ENCODE results near the gene USP38. TPM values are rescaled to one million over a fixed set of nuclear protein-coding genes. Genes with fewer than 3 reads are reported as not detected.

Gene USP38
- total RNA-seq, 2 experiments from 2014 or later, result 23.7 to 24.2 TPM

DNA sequence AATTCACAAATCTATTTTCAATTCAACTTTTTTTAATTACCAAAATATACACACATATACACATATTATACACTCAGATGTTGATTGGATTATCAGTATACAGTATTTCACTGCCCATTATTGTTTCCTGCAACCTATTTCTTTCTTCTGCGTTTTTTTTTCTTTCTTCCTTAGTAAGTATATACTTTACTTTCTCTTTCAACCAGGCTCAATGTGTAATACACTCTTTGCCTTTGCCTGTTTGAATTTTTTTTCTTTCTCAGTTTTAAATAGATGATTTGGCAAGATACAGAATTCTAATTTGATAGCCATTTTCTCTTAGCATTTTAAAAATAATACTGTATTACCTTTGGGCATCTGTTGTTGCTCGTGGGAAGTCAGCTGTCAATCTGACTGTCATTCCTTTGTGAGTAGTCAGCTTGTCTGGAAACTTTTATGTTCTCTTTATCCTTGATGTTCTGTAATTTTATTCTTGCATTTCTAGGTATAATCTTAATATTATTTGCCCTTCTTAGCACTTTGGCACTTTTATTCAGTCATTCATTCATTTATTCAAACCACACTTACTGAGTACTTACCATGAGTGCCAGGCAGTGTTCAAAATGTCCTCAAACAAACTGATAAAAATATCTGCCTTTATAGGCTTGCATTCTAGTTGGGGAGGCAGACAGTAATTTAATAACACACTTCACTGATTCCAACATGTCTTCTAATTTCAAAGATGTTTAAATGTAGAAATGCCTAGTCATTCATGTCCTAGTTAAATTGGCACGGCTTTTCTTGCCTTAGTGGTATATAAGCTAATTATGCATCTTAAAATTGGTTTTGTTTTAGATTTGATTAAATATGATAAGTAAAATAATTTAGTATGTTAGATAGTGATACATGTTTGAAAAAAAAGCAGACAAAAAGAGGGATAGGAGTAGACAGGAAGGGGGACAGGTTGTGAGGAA, 3.7 kb downstream of the USP38 start:
- H3K4me1 Mint-ChIP-seq, result peaks cover 35% of the 10 kb centered on the region
- H3K27ac Mint-ChIP-seq, result peak overlapping the region; percentile 49
- H3K27me3 Mint-ChIP-seq, result no peaks in the 10 kb centered on the region
- no peaks in the 10 kb centered on the region for H3K9me3 Mint-ChIP-seq
- H3K36me3 Mint-ChIP-seq, result peaks cover 28% of the 10 kb centered on the region
- POLR2A ChIA-PET, result no interaction called here
- ATAC-seq (ENCODE audit: low read depth) (no peak), DNase-seq (no peak)
- peak overlapping the region; percentile 88 for H3K4me3 Mint-ChIP-seq

DNA sequence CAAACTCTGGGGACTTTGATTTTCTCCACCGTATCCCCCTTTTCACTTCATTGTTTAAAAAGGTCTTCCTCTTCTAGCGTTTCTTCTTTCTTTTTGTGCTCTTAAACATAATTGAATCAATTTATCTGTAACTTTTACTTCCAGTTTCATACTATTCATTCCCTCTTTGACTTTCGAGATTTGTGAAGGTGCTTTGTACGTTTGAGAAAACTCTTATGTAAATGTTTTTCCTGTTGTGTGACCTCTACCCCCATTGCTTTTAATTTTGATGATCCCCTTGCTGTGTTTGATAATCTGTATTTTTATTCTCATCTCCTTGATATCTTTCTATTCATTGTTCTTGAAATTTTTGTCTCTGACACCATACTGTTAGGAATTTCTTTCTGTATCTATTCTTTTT, 4.8 kb downstream of the USP38 start:
- Mint-ChIP-seq H3K4me1 (peaks cover 32% of the 10 kb centered on the region), H3K36me3 (peaks cover 28% of the 10 kb centered on the region), H3K27me3 (no peaks in the 10 kb centered on the region), H3K27ac (peak overlapping the region; percentile 49), H3K9me3 (no peaks in the 10 kb centered on the region), H3K4me3 (peak overlapping the region; percentile 59)
- no peak for ATAC-seq (ENCODE audit: low read depth)
- POLR2A ChIA-PET, result no interaction called here
- DNase-seq, result no peak

DNA sequence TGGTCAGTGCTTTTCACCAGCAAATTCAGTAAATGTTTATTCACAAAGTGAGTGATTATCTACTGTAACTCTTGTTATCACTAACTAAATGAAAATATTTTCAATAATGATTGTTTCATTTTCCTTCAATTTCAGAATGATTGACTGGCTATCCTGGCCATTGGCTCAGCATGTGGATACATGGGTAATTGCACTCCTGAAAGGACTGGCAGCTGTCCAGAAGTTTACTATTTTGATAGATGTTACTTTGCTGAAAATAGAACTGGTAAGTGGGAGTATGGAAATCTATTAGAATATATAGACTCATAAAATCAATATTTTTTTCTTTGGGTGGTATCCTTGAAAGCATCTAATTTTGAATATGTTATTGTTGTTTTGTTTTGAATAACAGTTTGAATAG, 10.9 kb downstream of the USP38 start:
- ATAC-seq (ENCODE audit: low read depth) (no peak), DNase-seq (no peak)
- Mint-ChIP-seq H3K27me3 (no peaks in the 10 kb centered on the region), H3K27ac (no peak overlapping the region), H3K4me3 (no peak overlapping the region), H3K9me3 (no peaks in the 10 kb centered on the region), H3K4me1 (peaks cover 13% of the 10 kb centered on the region), H3K36me3 (peaks cover 39% of the 10 kb centered on the region)
- POLR2A ChIA-PET, result no interaction called here

DNA sequence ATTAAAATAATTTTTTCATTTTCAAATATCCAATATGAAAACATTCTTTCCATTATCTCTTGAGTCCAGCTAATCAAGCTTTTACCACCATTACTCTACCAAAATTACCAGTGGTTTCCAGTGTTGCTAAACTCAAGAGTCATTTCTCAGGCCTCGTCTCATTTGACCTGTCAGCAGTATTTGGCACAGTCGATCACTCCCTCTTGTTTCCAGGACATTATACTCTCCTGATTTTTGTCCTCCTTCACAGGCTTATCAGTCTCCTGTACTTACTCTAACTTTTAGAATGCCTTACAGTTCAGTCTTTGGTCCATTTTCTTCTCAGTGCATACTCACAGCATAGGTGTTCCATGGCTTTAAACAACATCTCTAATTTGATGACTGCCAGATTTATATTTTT, 11.6 kb downstream of the USP38 start:
- no peak for ATAC-seq (ENCODE audit: low read depth)
- Mint-ChIP-seq H3K36me3 (peaks cover 36% of the 10 kb centered on the region), H3K27ac (no peak overlapping the region), H3K4me3 (no peak overlapping the region), H3K4me1 (peaks cover 8% of the 10 kb centered on the region), H3K9me3 (no peaks in the 10 kb centered on the region), H3K27me3 (no peaks in the 10 kb centered on the region)
- DNase-seq, result no peak
- POLR2A ChIA-PET, result no interaction called here

DNA sequence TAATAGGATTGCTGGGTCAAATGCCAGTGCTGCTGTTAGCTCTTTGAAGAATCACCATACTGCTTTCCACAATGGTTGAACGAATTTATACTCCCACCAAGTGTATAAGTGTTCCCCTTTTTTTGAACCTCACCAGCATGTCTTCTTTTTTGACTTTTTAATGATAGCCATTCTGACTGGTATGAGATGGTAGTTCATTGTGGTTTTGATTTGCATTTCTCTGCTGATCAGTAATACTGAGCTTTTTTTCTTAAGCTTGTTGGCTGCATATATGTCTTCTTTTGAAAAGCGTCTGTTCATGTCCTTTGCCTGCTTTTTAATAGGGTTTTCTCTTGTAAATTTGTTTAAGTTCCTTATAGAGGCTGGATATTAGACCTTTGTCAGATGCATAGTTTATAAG, 14.8 kb downstream of the USP38 start:
- Mint-ChIP-seq H3K36me3 (peaks cover 36% of the 10 kb centered on the region), H3K27ac (no peak overlapping the region), H3K9me3 (no peaks in the 10 kb centered on the region), H3K27me3 (no peaks in the 10 kb centered on the region), H3K4me1 (peaks cover 8% of the 10 kb centered on the region), H3K4me3 (no peak overlapping the region)
- DNase-seq (no peak), ATAC-seq (ENCODE audit: low read depth) (no peak)
- POLR2A ChIA-PET, result no interaction called here

DNA sequence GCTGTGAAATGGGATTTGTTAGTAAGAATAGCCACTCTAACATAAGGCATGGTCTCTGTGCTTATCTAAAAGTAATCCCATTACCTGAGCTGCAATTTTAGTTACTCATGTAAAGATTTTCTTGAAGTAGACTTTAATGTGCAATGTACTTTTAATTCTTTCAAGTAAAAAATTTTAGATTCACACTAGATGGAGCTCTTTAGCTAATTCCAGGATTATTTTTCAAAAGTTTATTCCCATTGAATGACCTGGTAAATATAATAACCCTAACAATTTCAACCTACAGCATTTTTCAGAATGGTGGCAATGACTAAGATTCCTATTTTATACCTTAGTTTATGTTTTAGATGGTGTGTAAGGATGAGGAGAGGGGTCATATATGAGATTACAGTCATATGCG, 18.1 kb downstream of the USP38 start:
- Mint-ChIP-seq H3K4me3 (no peak overlapping the region), H3K9me3 (no peaks in the 10 kb centered on the region), H3K4me1 (no peaks in the 10 kb centered on the region), H3K27me3 (no peaks in the 10 kb centered on the region), H3K36me3 (peaks cover 38% of the 10 kb centered on the region), H3K27ac (no peak overlapping the region)
- DNase-seq, result no peak
- ATAC-seq (ENCODE audit: low read depth), result no peak
- POLR2A ChIA-PET, result no interaction called here

DNA sequence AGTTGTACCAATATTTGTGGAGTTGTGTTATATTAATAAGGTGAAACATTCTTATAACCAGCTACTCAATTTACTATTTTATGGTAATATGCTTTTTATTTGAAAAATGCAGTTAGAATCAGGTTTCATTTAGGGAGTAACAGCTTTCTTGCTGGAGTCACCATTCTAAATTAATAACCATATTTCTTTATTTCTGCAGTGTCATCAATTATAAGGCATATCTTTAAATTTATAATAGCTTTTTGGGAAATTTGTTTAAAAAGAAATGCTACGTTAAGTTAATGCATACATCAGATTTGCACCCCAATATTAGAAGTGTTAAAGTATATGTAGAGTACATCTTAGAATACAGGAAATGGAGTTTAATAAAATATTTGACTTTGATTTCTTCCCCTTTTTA, 18.9 kb downstream of the USP38 start:
- Mint-ChIP-seq H3K4me1 (no peaks in the 10 kb centered on the region), H3K9me3 (no peaks in the 10 kb centered on the region), H3K27me3 (no peaks in the 10 kb centered on the region), H3K4me3 (no peak overlapping the region), H3K36me3 (peaks cover 34% of the 10 kb centered on the region), H3K27ac (no peak overlapping the region)
- ATAC-seq (ENCODE audit: low read depth) (no peak), DNase-seq (no peak)
- POLR2A ChIA-PET, result no interaction called here

DNA sequence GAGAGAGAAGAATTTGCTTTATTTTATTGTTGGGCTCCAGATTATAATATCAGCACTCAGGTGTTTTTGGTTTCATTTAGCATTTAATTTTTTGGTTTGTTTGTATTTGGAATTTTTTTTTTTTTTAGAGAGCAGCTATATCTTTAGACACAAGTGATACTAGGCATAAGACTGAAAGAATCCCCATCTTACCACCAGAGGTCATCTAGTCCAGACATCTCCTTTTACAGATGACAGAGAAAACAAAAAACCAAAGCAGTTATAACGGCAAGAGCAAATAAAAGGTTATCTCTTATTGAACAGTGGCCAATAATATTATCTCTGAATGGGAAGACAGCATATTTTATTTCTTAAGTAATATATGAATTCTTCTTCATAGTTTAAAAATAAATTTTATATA, 22.8 kb downstream of the USP38 start:
- Mint-ChIP-seq H3K9me3 (no peaks in the 10 kb centered on the region), H3K36me3 (peaks cover 20% of the 10 kb centered on the region), H3K4me3 (no peak overlapping the region), H3K27me3 (no peaks in the 10 kb centered on the region), H3K27ac (no peak overlapping the region), H3K4me1 (no peaks in the 10 kb centered on the region)
- ATAC-seq (ENCODE audit: low read depth) (no peak), DNase-seq (no peak)
- POLR2A ChIA-PET, result no interaction called here

DNA sequence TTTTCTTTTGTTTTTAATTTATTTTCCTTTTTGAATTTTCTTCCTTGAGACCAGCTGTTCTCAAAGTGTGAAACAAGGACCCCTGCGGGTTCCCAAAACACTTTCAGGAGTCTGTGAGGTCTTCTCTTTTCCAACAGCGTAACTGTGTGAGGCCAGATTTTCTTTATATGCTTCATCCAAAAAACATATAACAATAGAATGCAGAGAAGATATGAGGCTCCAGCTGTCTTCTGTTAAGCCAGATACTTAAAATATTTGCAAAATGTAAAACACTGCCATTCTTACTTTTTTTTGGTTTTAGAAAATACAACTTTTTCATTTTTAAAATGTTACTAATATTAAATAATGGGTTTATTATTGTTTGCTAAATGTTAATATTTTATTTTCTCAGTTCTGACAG, 27.8 kb downstream of the USP38 start:
- Mint-ChIP-seq H3K27ac (no peak overlapping the region), H3K27me3 (no peaks in the 10 kb centered on the region), H3K9me3 (no peaks in the 10 kb centered on the region), H3K4me1 (peaks cover 4% of the 10 kb centered on the region), H3K36me3 (peaks cover 16% of the 10 kb centered on the region), H3K4me3 (no peak overlapping the region)
- ATAC-seq (ENCODE audit: low read depth) (no peak), DNase-seq (no peak)
- POLR2A ChIA-PET, result no interaction called here

DNA sequence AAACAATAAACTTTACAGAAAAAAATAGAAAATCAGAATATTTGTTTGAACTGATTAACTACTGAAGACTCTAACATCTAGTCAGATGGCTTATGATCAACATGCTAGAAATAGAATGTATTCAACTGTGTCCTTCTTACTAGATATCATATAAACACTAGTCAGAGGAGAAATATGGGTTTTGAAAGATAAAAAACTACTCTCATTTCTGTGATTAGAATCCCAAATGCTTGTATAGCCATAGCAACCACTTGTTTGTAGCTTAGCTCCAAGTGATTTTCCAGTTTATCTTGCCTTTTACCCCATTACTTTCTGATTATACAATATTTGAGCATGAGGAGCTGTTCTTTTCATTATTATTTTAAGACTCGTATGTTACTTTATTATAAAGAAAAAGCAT, 31.2 kb downstream of the USP38 start:
- Mint-ChIP-seq H3K27ac (no peak overlapping the region), H3K4me3 (no peak overlapping the region), H3K27me3 (no peaks in the 10 kb centered on the region), H3K9me3 (no peaks in the 10 kb centered on the region), H3K36me3 (peaks cover 18% of the 10 kb centered on the region), H3K4me1 (peaks cover 8% of the 10 kb centered on the region)
- DNase-seq (no peak), ATAC-seq (ENCODE audit: low read depth) (no peak)
- POLR2A ChIA-PET, result no interaction called here

DNA sequence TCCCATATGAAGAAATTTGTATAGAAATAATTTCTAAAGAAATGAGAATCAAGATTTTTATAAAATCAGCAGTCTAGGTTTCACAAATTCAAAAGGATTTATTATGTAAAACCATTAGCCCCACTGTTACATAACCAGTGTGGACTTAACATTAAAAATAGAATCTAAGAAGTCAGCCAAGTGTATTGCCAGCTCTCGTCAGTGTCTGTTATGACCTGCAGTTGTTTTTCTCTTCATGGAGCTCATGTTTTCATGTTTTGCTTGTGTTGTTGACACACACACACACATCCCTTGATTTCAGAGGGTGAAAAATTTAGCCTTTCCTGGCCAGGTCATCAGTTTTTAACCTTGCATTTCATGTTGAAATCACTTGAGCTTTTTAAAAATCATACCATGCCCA, 39.5 kb downstream of the USP38 start:
- H3K9me3 Mint-ChIP-seq, result no peaks in the 10 kb centered on the region
- DNase-seq (no peak), ATAC-seq (ENCODE audit: low read depth) (no peak)
- H3K36me3 Mint-ChIP-seq, result peaks cover 17% of the 10 kb centered on the region
- no peak overlapping the region for H3K27ac Mint-ChIP-seq
- POLR2A ChIA-PET, result no interaction called here
- H3K4me1 Mint-ChIP-seq, result no peaks in the 10 kb centered on the region
- H3K27me3 Mint-ChIP-seq, result no peaks in the 10 kb centered on the region
- no peak overlapping the region for H3K4me3 Mint-ChIP-seq

DNA sequence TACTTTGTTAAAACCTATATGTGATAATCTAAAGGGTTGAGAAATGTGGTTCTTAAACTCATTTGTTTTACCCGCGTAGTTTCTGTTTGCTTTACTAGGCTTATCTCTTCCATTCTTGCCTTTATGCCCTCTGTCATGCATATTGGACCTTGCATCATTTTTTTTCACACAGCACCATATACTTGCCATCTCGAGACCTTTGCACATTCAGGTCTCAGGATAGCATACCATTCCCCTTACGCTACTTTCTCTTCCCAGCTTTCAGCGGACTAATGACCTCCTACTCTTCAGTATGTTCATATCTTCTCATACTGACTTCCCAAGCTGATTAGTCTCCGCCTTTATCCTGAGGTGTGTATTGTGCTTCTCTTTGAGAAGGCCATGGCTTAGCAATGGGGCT, 40.5 kb downstream of the USP38 start:
- ATAC-seq (ENCODE audit: low read depth), result no peak

DNA sequence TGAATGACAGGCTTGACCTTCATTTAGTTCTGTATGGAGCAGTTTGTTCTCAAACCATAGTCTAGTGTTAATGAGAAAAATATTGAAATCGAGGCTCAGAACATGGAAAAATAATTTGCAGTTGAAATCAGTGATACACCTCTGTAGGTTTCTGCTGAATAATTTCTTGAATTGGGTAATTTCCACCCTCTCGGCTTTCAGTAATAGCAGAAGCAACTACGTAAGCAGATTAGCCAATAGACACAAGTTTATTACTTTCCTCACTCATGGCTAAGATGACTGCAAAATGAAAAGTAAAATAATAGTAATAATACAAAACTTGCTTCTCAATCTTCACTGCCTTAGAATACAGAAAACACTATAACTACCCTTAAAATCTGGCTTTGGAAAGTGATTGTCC, 46.0 kb downstream of the USP38 start:
- no peaks in the 10 kb centered on the region for H3K9me3 Mint-ChIP-seq
- DNase-seq (no peak), ATAC-seq (ENCODE audit: low read depth) (no peak)
- POLR2A ChIA-PET, result no interaction called here
- peaks cover 3% of the 10 kb centered on the region for H3K27me3 Mint-ChIP-seq
- H3K4me3 Mint-ChIP-seq, result no peak overlapping the region
- no peak overlapping the region for H3K27ac Mint-ChIP-seq
- peaks cover 6% of the 10 kb centered on the region for H3K36me3 Mint-ChIP-seq
- H3K4me1 Mint-ChIP-seq, result no peaks in the 10 kb centered on the region

More for the DNA sequence above, 40.5 kb downstream of the USP38 start:
- Mint-ChIP-seq H3K27ac (no peak overlapping the region), H3K27me3 (no peaks in the 10 kb centered on the region), H3K9me3 (no peaks in the 10 kb centered on the region), H3K4me1 (no peaks in the 10 kb centered on the region), H3K4me3 (no peak overlapping the region), H3K36me3 (peaks cover 17% of the 10 kb centered on the region)
- no peak for DNase-seq
- POLR2A ChIA-PET, result no interaction called here

DNA sequence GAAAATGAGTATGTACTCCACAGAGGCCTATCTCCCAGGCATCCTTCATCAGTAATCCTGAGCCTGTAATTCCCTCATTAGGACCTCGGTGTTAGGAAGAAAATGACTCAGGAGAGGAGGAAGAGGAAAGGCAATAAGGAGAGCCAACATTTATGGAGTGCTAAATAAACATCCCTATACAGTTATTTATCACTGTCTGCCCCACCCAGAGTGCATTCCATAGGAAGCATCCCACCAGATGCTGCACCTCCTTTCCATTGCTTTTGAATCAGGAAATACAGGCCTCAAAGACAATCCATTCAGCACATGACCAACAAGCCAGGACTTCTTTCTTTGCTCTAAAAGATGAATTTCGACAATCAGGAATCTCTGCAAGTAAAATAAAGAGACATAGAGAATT, 47.6 kb downstream of the USP38 start:
- no peaks in the 10 kb centered on the region for H3K9me3 Mint-ChIP-seq
- peaks cover 5% of the 10 kb centered on the region for H3K27me3 Mint-ChIP-seq
- ATAC-seq (ENCODE audit: low read depth), result no peak
- H3K27ac Mint-ChIP-seq, result no peak overlapping the region
- POLR2A ChIA-PET, result no interaction called here
- H3K36me3 Mint-ChIP-seq, result no peaks in the 10 kb centered on the region
- no peaks in the 10 kb centered on the region for H3K4me1 Mint-ChIP-seq
- H3K4me3 Mint-ChIP-seq, result no peak overlapping the region
- DNase-seq, result no peak
